OCI-LY3 (cell line): ENCODE measurements around the gene CYP1A1.

Source experiments
- CTCF ChIP-seq: fragments of 200-600, 300-600 bp; sonication (generic); IDR thresholded peaks from 2 replicates; pipeline ENCODE4 v1.5.1; 2014; ENCODE audit warnings: antibody characterized with exemption, low read length, low read depth
- EZH2phosphoT487 ChIP-seq: fragments of 200-600 bp; shearing (Covaris generic); IDR thresholded peaks from 2 replicates; pipeline ENCODE4 v1.6.1; 2018; ENCODE audit warnings: antibody characterized with exemption, mixed run types, low read depth

- TF ChIP-seq CTCF: no peak
- TF ChIP-seq EZH2phosphoT487: no peak
Observed at GRCh38 chr15:74723754-74724334, 1.5 kb downstream of the CYP1A1 start.
